GM18499 (cell line): ENCODE data around the gene COTL1.

ENCODE experiments used
- ATAC-seq: cut with Tn5 transposase; IDR thresholded peaks from one replicate; pipeline ENCODE4 v1.9.1; 2021; ENCODE audit warnings: moderate number of reproducible peaks; ENCODE audit not compliant: insufficient read depth, unreplicated experiment

COTL1 gene

DNA sequence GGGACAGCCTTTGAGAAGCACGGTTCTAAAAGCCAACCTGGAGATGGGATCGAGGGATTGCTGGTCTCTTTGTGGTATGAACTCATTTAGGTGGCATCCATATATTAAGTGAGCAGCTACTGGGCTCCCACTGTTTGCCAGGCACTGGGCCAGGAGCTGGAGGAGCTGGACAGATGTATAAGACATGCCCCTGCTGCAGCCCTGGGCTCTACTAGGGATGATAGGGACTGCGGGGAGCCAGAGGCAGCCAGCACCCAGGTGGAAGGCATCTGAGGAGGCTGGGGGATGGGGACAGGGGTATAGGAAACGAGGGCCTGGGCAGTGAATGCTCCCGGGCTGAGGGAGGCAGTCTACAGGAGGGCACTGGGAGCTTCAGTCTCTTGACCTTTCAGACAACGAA, 60.4 kb downstream of the COTL1 start:
- ATAC-seq = no peak

GRCh38 chr16:84557059-84557458, 60.8 kb downstream of the COTL1 start:
- no peak for ATAC-seq

DNA sequence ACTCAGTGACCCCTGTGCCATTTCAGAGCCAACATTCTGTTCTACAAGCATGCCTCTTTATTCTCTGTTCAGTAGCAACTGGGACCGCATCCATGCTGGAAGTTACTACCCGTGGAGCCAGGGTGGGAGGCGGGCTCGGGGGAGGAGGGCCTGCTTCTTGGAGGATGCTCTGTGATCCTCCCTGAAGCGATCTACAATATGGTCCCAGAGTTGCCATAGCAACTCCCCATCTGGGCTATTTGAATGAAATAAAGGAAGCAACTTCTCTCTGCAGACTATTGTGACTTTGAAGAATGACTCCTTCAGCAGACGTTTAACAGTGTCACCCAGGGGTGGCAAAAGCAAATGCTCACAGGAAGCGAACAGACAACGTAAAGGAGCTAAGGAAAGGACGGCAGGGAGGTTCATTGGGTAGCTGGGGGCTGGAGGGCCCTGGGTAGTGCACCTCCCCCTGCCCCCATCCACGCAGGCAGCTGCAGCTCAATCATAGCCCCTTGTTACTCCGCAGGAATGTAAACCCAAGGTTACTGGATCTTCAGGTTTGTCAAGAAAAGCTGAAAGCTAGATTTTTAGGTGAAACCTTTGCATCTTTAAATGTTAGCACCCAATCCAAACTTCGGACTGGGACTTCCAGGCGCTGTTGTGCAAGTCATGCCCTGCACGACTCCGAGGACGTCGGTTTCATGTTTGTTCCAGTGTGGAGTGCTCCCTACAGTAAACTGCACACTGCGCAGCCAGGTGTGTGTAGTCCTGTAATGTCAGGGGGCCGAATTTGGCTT, 62.3 kb downstream of the COTL1 start:
- no peak for ATAC-seq

DNA sequence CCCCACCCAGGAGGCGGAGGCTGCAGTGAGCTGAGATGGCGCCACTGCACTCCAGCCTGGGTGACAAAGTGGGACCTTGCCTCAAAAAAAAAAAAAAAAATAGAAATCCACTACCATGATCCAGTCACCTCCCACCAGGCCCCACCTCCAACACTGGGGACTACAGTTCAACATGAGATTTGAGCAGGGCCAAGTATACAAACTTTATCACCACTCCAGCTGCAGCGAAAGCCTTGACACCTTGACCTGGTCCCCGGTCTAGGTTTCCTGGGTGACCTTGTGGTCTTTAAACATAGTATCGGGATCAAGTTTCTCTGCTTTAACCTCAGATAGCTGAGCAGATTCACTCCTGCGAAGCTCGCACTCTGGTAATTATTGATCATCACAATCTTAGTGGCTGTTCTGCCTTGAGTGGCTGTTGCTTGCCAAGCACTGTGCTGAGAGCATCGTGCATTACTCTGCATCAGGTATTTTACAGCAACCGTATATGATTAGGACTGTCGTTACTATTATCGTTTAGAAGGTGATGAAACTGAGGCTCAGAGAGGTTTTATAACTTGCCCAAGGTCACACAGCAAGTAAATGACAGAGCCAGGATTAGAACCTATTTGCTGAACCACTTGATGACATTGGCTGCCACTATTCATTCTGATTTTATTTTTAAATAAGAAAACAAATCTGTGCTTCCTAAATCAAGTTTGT, 63.1 kb downstream of the COTL1 start:
- ATAC-seq = no peak

DNA sequence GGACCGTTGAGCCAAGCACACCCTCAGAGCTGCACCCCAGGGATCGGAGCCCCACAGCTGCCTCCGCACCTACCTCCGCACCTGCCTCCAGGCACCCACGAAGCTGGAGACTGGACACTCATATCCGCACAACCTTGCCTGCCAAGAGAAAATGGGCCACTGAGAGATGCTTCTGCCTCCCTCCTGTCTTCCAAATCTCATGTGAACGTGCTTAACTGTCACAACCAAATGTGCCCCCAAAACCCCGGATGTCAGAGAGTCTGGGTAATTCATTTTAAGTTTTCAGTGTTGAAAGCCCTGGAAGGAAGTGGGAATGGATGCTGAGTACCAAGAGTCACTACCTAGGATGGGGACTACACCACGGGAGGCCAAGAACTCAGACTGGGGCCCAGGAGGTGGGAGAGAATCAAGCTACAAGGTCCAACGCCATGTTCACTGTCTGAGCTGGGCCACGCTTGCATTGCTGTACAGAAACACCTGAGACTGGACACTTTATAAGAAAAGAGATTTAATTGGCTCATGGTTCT, 63.9 kb downstream of the COTL1 start:
- ATAC-seq = no peak

DNA sequence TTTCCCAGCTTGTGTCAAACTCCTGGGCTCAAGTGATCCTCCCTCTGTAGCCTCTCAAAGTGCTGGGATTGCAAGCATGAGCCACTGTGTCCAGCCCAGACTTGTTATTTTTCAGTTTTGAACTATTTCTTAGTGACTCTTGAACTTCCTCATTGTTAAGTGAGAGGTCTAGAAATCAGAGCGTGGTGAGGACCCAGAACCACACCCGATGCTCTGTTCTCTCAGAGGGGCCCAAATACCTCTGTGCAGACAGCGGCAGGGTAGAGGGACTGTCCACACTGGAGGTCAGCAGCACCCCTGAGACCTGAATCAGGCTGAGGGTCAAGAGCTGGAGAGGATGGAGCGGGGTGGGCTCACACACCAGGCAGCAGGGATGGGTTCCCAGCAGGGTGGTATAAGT, 65.7 kb downstream of the COTL1 start:
- no peak for ATAC-seq

- no peak for ATAC-seq
Observed at GRCh38 chr16:84550096-84550495, 67.8 kb downstream of the COTL1 start.

GRCh38 chr16:84548971-84549844, 68.7 kb downstream of the COTL1 start:
- ATAC-seq = no peak

DNA sequence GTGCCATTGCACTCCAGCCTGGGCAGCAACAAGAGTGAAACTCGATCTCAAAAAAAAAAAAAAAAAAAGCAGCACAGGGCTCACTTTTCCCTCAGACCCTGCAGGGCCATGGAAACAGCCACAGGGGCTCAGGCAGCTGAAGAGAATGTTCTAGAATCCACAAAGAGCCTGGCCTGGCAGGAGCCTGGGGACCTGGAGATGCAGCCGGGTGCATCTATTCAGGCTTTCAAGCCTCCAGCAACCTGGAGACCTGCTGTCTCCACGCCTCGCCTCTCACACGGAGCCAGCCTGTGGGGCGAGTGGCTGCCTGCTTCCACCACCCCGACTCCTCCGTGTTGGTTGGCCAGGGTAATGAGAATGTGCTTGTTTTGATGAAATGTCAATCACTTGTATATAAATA, 69.4 kb downstream of the COTL1 start:
- ATAC-seq = no peak

DNA sequence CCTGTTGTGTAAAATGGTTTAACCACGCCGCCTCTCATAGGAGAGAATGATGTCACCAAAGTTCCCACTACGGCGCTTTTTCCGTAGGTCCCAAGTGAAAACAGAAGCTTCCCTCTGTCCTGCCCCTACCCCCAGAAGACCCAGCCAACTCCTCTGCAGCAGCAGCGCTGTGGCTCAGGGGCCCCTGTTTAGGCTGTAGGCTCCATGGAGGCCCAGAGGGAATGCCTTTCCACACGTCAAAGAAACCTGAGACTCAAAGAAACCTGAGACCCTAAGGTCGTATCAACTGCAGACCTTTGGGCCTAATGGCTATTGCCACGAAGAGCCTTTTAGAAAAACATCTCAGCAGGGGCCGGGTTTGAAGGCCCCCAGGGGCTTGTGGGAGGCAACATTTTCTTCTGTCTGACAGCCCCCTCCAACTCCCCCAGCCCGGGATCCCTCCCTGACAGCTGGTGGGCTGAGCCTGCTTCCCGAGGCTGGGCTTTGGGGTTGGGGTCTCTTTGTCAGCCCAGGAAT, 70.3 kb downstream of the COTL1 start:
- no peak for ATAC-seq

DNA sequence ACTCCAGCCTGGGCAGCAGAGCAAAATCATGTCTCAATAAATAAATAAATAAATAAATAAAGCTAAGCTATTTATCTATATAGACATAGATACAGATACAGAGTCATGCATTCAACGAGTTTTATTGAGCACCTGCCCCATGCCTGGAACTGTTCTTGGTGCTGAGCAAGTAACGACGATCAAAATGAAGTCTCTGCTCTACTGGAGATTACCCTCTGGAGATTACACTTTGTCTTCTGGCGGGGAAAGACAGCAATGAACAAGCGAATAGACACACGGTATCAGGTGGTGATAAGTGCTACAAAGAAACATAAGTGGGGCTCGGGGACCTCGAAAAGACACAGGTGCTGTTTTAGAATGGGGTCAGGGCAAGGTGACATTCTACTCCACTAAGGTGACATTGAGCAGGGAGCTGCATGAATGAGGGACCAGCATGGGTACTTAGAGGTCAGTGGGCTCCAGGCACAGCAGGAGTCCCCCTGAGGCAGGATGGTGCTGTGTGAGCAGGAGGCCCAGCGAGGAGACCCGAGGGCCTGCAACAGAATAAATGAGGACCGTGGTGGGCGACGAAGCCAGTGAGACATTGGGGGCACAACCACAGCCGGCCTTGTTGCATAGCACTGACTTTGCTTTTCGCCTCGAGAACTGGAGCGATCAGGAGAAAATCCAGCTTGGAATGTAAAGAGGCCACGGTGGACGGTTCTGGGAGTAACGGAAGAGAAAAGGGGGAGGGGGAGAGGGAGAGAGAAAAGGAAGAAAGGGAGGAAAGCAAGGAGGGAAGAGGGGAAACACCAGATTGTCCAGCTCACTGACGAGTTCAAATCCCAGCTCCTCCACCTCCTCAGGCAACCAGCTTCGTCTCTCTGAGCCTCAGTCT, 71.0 kb downstream of the COTL1 start:
- ATAC-seq = no peak

DNA sequence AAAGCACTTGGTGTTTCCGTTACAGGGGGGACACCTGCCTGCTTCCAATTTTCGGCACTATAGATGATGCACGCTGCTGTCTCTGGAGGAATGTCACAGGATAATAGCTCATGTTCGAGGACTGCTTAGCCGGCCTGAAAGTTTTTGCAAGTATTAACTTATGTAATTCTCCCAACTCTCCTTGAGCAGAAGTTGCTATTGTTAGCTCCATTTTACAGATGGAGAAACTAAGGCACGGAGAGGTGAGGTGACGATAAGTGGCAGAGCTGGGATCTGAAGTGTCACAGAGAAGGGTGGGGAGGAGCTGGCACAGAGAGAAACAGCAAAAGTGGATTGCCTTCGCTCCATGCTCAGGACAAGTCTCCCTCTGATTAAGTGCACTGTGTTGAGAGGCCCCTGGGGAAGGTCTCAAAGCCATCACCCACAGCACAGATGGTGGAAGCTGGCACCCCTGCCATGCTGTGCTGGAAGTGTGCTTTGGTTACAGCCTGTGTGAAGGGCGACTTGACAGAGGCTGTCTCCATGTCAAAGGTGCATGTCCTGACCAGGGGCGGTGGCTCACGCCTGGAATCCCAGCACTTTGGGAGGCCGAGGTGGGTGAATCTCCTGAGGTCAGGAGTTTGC, 72.7 kb downstream of the COTL1 start:
- ATAC-seq = no peak

DNA sequence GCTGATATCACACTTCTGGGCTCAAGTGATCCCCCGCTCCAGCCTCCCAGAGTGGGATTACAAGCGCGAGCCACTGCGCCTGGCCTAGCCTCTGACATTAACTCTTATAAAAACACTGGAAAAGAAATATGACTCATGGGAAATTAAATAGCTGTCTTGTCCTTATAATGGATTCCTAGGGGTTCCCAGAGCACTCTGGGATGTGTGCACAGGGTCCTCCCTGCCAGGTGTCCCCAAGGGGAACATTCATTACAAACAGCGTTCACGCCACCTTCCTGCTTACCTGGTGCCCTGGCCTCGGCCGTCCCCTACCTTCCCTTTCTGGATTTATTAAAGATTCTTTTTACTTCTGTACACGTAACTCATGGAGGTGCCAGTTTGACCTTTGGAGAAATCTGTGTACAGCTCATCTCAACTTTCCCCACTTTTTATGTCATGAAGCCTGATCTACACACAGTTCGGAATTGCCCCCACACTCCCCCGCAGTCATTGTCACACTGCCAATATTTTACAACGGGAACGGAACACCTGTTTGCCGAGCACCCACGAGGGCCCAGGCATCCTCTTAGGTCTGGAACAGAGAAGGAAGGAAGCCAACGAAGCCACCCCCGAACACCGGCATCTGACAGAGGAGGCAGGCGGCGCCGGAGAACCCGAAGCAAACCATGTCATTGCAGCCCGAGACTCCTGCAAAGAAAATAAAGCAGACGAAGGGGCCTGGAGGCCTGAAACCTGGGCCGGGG, 73.7 kb downstream of the COTL1 start:
- ATAC-seq = no peak

DNA sequence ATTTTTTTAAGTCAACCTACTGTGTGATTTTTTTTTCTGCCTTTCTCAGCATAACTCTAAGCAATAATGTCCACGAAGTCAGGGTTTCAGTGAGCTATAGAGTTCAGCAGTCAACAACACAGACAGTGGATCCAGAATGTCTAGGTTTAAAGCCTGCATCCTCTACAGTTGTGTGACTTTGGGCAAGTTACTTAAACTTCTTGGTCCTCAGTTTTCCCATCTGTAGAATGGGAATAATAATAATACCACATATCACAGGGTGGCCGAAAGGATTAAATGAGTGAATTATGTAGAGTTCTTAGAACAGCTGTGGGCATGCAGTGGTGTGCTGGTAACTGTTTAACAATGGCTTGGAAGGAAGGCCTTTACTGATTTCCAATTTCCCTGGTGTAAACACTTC, 74.6 kb downstream of the COTL1 start:
- ATAC-seq = no peak

DNA sequence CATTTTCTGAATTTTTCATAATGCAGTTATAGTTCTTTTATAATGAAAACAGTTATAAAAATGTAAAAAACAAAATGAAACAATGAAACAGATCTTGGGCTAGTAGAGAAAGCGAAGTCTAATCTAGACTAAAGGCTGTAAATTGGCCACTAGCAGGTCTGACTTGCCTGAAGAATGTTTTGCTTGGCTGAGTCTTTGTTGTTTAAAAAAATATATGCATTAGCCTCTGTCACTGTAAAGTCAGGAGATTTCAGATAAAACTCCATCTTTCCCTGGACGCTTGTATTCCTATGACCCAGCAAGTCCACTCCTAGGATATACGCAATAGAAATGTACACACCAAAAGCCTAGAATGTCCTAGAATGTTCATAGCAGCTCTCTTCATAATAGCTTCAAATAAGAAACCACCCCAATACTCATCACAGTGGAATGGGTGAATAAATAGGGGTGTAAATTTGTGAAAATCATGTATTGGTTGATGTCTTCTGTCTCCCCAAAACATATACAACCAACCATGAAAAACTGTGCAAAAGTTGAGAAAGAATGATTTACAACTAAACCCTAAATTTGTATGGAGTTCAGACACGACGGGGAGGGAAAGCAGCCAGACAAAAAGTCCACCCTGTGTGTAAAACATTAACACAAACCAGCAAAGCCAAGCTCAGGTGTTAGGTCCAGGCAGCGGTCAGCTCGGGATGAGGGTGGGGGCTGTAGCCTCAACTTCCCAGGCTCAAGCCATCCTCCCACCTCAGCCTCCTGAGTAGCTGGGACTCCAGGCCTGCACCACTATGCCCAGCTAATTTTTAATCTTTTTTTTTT, 75.7 kb downstream of the COTL1 start:
- no peak for ATAC-seq

DNA sequence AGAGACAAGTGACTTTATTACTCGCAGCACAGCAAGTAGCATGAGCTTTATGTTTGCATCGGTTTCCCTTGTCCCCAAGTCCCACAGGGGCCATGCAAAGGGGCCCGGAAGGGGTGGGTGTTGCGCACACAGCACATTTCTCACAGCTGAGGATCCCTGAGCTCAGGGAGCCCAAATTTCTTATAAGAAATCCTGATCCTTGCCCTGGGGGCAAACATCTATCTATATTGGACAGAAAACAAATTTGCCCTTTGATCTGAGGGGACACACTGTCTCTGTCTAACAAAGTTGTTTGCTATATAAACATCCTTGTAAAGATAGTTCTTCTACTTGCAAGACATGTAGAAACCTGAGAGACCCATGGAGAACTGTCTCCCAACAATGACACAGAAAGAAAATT, 77.7 kb downstream of the COTL1 start:
- no peak for ATAC-seq

DNA sequence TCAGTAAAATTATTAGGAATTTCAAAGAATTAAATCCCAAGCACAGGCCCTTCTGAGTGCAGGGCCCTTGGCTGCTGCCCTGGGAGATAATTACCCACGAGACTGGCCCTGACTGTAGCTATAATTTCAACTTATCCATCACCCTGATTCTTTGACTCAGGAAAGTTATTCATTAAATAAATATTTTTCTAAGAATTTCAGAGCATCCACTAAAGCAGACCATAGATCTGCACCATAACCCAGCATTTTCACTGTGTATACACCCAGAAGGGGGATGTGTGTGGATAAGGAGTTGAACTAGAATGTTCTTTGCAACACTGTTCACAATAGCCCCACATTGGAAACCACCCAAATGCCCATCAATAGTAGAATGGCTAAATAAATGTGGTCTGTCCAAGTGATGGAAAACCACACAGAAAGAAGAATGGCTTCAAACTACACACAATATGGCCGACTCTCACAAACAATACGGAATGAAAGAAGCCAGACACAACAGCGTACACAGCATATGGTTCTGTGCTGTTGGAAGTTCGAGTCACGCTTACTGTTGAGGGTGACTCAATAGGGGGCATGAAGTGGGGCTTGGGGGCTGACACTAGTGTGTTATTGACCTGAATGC, 79.5 kb downstream of the COTL1 start:
- ATAC-seq = no peak
